T1000 (cell line): ENCODE results near the gene NPR1.
"Not testable (repeated sequence)": the region's sequence is repeated elsewhere in the genome, so short reads cannot be mapped to it uniquely, and the experiment has no call there.

Experiments used
- DNase-seq: peaks from one replicate; lab custom pipeline; 2025; ENCODE audit warnings: mixed read lengths; lab: John Stamatoyannopoulos, UW

The NPR1 gene

DNA sequence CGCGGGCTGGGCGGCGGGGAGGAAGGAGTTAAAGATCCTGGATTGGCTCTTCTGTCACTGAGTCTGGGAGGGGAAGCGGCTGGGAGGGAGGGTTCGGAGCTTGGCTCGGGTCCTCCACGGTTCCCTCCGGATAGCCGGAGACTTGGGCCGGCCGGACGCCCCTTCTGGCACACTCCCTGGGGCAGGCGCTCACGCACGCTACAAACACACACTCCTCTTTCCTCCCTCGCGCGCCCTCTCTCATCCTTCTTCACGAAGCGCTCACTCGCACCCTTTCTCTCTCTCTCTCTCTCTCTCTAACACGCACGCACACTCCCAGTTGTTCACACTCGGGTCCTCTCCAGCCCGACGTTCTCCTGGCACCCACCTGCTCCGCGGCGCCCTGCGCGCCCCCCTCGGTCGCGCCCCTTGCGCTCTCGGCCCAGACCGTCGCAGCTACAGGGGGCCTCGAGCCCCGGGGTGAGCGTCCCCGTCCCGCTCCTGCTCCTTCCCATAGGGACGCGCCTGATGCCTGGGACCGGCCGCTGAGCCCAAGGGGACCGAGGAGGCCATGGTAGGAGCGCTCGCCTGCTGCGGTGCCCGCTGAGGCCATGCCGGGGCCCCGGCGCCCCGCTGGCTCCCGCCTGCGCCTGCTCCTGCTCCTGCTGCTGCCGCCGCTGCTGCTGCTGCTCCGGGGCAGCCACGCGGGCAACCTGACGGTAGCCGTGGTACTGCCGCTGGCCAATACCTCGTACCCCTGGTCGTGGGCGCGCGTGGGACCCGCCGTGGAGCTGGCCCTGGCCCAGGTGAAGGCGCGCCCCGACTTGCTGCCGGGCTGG lies at the start of gene NPR1:
Gene NPR1 (plus strand): TSS at position 170 of the 818 bp plus-strand sequence. CDS start 421 bp downstream, at position 591.
- no peak for DNase-seq

DNA sequence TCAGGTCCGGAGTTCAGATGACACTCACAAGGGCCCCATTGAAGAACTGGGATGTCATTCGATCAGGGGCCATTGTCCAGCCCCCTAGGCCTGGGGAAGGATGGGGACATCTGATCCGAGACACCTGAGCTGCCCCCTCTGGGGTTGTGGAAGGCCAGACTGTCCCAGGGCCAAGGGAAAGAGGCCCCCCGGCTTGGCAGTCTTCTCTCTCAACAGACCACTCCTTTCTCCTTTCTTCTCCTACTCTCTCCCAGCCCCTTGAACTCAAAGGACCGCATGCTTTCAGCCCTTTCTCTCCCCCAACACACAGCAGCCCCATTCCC lies 49.2 kb upstream of the NPR1 start:
- DNase-seq: no peak

DNA sequence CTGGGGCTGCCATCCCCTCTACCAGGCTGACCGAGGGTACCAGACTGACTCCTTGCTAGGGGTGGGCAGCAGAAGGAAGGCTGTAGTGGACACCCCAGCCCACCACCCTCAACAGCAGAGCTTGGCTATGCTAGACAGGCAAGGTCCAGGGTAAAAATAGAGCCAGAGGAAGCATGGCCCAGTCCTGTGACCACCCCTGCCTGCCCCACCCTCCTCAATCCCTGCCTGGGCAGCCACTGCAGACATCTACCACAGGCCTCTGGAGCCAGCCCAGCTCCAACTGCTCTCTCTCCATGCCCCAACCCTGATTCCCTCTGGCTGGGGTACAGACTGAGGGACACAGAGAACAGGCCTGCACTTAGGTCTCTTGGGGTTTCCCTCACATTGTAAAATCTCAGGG lies 48.5 kb upstream of the NPR1 start:
- DNase-seq: no peak

DNA sequence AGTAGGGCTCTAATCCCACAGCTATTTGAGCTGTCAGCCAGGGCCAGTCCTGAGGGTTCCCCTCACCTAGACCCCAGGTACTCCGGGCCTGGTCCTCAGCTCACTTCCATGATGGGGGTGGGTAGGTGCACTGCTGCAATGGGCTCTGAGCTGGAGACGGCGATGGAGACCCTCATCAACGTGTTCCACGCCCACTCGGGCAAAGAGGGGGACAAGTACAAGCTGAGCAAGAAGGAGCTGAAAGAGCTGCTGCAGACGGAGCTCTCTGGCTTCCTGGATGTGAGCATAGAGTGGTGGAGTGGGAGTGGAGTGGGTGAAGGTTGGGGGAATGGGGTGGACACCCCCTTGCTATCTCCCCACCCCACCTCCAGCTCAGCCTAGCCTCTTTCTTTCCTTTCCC lies 48.1 kb upstream of the NPR1 start:
- DNase-seq: no peak

DNA sequence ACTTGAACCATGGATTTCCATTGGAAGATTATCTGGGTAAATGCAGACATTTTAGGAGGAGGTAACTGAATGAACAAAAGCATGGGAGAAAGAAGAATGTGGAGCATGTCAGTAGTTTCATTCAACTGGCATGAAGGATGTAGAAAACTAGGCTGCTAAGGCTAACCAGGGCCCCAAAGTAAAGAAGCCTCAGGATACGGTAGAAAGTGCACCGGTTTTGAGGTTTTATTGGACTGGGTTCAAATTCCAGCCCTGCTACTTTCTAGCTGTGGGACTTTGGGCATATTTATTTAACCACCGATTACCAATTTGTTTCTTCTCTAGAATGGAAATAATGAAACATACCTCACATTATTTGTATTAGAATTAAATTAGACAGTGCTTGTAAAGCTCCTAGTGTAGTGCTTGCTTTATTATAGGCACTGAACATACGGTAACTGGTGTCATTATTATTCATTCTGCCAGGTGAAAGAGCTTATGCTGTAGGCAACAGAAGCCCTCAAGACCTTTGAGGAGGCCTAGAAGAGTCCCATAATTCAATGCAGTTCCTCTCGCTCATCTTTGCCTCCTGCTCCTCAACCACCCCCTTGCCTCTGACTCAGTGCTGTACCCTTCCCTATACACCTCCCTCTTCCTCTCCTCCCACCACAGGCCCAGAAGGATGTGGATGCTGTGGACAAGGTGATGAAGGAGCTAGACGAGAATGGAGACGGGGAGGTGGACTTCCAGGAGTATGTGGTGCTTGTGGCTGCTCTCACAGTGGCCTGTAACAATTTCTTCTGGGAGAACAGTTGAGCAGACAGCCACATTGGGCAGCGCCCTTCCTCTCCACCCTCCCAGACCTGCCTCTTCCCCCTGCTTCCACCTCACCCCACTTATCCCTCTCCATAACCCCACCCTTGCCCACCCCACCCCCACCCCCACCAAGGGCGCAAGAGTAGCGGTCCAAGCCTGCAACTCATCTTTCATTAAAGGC lies 47.2 kb upstream of the NPR1 start:
- DNase-seq: no peak

DNA sequence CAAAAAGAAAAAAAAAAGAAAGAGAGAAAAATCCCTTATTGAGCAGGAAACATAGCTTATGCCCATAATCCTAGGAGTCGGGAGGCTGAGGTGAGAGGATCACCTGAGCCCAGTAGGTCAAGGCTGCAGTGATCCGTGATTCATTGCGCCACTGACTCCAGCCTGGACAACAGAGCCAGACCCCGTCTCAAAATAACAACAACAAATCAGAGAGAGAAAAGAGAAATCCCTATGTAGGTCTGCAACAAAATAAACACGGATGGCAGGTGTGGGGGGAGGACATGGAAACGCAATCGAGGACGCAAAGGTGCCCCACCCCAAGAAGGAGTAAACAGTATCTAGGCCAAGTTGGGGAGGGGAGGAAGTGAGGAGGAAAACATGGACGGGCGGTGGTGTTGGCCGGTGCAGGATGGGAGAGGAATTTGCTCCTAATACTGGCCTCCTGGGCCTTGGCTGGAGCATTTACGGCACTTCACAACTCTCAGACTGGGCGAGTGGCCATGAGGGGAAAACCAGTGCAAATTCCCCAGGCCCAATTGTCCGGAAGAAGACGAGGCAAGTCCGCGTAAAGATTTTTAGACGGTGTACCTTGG lies 45.2 kb upstream of the NPR1 start:
- DNase-seq: no peak

DNA sequence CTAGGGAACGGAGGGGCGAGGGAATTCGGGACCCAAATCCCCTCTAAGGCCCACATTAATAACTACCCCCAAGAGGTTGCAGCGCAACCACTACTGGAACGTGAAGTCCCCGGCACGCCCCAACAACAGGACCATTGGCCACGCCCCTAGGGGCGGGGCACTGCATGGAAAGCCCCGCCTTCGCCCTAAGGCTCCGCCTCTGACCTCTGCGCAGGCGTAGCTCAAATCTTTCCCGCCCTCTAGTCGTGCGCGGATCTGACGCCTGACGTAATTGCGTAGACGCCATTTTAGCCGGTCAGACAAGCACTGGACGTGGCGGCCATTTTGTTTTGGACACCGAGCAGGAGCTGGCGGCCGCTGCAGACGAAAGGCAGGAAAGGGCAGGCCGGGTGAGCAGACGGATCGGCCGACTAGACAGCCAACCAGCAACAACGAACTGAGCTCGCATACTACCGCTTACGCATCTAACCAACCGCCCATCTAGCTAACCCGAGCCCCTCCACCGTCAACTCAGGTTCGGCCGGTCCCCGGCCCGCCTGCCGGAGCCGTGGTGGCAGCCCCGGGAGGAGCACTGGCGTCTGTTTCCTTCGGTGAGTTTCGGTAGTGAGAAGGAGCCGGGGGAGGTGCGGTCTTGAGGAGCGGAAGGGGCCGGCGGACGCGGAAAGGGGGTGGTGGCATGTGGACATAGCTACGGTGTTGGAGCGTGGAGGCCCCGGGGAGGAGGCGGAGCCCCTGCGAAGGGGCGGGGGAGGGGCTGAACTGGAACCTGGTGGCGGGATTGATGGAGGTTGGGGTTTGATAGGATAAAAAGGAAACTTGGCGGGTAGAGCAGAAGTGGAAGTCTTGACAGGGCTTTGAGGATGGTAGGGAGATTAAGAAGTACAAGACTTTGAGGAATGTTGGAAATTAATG lies 44.5 kb upstream of the NPR1 start, which contains the start of gene CHTOP:
Gene CHTOP (plus strand): TSS at position 313 of the 912 bp plus-strand sequence. CDS start 2,523 bp downstream, outside the sequence.
- peak; percentile 95 for DNase-seq

DNA sequence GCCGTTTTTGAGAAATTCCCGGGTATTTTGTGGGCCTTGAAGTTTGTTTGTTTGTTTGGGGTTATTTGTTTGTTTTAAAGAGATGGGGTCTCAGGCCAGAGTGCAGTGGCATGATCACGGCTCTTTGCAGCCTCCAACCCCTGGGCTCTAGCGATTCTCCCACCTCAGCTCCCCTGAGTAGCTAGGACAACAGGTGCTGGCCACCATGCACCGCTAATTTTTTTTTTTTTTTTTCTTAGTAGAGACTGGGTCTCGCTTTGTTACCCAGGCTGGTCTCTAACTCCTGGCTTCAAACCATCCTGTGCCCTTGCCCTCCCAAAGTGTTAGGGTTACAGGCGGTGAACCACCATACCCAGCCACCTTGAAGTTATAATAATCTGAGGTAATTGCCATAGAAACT lies 42.6 kb upstream of the NPR1 start:
- DNase-seq: no peak

DNA sequence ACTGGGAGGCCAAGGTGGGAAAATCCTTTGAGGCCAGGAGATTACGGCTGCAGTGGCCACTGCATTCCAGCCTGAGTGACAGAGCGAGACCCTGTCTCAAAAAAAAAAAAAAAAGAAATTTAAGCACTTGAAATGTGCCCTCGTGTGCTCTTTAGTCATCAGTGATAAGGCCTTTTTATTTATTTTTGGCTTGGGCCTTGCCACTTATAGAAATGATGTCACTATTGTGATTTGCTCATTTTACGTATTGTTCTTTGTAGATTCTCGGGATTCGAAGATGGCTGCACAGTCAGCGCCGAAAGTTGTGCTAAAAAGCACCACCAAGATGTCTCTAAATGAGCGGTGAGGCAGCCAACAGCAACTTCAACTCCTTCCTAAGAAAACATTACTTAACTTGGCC lies 42.2 kb upstream of the NPR1 start:
- no peak for DNase-seq

DNA sequence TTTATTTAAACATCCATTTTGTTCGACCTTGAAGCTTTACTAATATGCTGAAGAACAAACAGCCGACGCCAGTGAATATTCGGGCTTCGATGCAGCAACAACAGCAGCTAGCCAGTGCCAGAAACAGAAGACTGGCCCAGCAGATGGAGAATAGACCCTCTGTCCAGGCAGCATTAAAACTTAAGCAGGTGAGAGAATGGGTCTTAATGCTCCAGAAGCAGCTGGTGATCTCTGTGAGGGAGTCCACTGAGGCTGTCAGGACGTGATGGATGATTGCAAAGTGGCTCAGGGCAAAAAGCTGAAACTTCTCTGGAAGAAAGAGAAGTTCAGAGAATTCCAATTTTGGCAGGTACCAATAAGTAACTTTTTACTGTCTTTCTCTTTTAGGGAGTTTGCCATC lies 40.2 kb upstream of the NPR1 start:
- DNase-seq: no peak

DNA sequence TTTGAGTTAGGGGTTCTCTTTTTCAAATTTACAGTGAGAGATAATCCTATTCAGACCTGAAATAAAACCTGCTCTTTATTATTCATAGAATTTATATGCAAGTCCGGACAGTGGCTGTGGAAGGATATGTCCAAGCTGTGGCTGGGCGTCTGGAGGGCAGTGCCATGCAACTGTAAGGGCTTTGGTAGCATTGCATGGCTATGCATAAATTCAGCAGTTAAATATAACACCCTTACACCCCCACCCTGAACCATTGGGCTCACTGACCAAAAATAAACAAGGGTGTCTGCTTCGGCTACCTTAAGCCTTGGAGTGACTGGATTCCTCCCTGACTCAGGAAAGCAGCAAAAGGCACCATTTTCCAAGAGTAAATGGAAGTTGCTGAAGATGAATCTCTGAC lies 39.2 kb upstream of the NPR1 start:
- DNase-seq: no peak

DNA sequence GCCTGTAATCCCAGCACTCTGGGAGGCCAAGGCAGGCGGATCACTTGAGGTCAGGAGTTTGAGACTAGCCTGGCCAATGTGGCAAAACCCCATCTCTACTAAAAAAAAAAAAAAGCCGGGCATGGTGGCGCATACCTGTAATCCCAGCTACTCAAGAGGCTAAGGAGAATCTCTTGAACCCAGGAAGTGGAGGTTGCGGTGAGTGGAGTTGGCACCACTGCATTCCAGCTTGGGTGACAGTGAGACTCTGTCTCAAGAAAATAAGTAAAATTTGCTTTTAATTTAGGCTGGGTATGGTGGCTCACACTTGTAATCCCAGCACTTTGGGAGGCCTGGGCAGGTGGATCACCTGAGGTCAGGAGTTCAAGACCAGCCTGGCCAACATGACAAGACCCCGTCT lies 38.3 kb upstream of the NPR1 start:
- not testable (repeated sequence) for DNase-seq

DNA sequence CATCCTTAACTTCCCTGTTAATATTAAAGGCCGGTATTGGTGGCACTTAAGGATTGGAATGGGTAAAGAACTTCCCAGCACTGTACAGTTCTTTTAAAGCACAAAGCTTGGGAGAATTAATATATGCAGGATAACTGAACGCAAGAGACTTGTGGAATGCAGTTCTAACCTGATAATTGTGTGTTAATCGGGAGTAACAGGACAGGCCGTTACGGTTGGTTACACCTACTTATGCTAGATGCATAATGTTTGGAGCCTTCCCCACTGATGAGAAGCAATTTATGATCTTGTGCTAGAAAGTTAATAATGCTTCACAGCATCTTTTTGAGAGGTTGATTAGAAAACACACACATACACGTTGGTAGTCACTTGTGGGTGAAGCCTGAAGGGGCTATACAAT lies 37.6 kb upstream of the NPR1 start:
- DNase-seq: no peak

DNA sequence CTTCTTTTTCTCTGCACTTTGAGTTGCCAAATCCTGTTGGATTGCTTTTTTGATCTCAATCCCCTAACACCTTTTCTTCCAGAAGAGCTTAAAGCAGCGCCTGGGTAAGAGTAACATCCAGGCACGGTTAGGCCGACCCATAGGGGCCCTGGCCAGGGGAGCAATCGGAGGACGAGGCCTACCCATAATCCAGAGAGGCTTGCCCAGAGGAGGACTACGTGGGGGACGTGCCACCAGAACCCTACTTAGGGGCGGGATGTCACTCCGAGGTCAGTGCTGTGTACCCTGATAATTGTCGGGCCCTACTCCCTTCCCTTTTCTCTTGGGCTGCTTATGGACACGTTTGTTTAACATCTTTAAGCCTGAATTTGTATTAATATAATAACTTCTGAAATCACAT lies 36.3 kb upstream of the NPR1 start:
- DNase-seq: no peak

DNA sequence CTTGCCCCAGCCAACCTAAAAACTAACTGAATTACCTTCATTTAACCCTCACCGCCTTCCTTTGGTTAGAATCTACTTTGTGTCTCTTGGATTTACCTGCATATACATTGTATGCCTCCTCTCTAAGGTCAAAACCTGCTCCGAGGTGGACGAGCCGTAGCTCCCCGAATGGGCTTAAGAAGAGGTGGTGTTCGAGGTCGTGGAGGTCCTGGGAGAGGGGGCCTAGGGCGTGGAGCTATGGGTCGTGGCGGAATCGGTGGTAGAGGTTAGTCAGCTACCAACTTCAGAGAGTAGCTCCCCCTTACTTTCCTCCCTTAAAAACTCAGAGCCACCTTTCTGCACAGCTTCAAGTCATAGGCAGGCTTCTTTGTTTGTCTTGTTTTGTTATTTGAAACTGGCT lies 35.4 kb upstream of the NPR1 start:
- no peak for DNase-seq

DNA sequence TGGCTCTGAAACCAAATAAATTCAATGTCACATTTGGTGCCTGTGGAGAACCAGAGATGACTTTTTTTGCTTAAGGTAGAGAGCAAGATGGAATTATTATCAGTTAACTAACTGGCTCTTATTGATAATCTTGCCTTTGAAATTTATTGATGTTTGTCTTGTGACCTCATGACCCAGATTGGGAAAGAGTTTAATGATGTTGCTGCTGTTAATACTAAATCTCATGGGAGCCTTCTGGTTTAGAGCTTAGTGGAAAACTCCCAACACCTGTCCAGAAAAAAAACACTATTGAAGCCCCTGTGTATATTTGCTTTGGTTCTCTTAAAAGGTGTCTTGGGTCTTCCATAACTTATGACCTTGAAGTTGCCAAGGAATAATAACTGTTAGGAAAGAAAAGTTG lies 34.7 kb upstream of the NPR1 start:
- DNase-seq: no peak

DNA sequence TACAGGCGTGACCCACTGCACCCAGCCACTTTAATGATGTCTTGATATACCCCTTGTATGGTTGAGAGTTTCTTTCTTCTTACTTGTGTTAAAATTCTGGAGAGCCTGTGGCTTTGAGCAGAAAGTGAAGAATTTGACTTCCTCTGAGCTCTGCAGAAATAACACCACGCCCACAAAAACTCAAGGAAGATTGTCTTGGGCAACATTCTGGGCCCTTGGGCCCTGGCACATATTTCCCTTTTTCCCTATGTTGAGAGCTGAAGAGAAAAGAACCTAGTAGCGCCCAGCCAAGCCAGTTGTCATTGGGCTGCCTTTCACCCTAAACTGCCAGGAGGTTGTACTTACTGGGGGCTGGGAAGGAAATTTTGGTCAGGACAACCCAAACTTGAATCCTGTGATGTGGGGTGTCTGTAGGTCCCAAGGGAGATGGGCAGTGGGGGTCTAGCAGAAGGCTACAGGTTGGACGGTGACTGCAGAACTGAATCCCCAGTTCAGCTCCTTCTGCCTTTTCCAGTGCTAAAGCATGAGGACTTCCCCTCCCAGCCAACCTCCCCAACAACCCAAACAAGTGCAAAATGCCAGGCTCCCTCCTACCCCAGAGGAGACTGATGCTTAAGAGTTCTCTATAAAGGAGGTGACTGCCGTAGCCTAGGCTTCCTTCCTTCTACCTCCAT lies 31.7 kb upstream of the NPR1 start:
- no peak for DNase-seq

DNA sequence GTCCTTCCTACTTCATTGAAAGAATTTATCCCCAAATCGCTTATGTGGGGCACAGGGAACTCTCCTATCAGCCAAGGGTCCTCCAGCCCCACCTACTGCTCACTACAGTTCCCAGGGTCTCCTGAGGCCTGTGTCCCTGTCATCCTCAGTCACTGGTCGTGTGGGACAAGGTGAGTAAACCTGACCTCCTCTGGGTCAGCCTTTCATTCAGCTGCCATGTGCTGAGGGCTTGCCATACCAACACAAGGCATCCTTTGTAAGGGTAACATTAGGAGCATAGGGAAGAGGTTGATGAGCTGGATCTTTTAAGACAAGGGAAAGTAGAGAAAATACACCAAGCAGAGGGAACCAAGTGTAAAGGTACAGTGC lies 31.2 kb upstream of the NPR1 start:
- no peak for DNase-seq

DNA sequence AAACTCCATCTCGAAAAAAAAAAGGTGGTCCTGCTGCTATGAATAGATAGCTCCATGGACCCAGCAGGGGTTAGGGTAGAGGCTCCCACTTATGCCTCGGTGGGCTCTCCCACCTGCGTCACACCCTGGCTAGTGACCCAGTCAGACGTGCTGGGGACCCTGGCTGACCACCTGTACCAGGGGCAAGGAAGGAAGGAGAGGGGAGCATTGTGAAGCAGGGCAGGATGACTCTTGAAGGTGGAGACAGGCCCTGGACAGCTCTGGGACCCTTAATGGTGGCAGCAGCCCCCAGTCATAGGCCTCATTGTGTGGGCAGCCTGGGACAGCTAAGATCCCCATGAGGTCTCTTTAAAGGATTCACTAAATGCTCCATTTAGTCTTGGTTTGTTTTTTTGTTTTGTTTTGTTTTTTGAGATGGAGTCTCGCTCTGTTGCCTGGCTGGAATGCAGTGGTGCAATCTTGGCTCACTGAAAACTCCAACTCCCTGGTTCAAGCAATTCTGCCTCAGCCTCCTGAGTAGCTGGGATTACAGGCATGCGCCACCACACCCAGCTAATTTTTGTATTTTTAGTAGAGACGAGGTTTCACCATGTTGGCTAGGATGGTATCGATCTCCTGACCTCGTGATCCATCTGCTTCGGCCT lies 30.4 kb upstream of the NPR1 start:
- no peak for DNase-seq

DNA sequence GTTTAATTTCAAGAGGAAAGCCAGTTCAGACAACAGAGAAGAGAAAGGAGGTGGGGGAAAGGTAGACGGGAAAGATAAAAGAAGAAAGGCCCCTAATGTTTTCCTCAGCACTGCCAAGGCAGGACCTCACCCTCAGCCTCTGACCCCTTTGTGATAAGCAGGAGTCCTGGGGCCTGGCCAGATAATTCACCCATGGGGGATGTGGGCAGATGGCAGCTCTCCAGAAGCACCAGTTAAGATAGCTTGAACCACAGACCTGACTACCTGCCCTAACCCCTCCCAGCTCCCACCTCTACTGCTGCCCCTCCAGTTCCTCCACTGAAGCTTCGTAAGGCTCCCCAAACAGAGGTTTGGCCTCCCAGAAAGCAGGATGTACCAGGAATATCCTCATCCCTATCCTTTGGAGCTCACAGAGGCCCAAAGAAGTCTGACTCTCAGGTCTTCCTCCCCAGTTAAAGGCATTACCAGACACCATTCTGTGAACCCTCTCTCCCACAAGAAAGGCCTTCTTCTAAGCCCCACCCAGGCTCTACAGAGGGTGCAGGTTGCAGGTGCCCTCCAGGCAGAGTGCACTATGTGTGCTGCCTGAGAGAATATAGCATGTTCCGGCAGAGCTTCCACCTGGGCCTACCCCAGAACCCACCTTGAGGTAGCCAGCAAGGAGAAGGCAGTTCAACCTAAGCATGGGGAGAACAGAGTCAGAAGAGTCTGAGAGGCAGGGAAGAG lies 29.2 kb upstream of the NPR1 start:
- DNase-seq: no peak
